Neural crest cell (in vitro differentiated cells): ENCODE results near the gene MYH7B. TPM values are rescaled to one million over a fixed set of nuclear protein-coding genes. Genes with fewer than 3 reads are reported as not detected.

Experiments
- DNase-seq: peaks from one replicate; pipeline ENCODE4 v3.0.0; 2021; ENCODE audit warnings: low read depth, mixed read lengths, low spot score
- H3K27ac Mint-ChIP-seq: one replicate; pipeline ENCODE4 v1.8.0; 2021; ENCODE audit warnings: mild to moderate bottlenecking, mixed read lengths; ENCODE audit not compliant: unreplicated experiment
- H3K27me3 Mint-ChIP-seq: 2 replicates; pipeline ENCODE4 v1.8.0; 2021; ENCODE audit warnings: low read depth, mild to moderate bottlenecking, mixed read lengths
- H3K36me3 Mint-ChIP-seq: 2 replicates; pipeline ENCODE4 v1.8.0; 2021; ENCODE audit warnings: low read depth, mild to moderate bottlenecking, mixed read lengths
- H3K4me1 Mint-ChIP-seq: 2 replicates; pipeline ENCODE4 v1.8.0; 2021; ENCODE audit warnings: mixed read lengths
- H3K4me3 Mint-ChIP-seq: one replicate; pipeline ENCODE4 v1.8.0; 2021; ENCODE audit warnings: mild to moderate bottlenecking, mixed read lengths
- H3K9me3 Mint-ChIP-seq: 2 replicates; pipeline ENCODE4 v1.8.0; 2021; ENCODE audit warnings: mixed read lengths
- CTCF ChIP-seq: fragments of 200-600 bp; sonication (generic); conservative IDR thresholded peaks from 2 replicates; pipeline ENCODE4 v1.5.0; 2021; ENCODE audit warnings: antibody characterized with exemption, mild to moderate bottlenecking
- total RNA-seq: library from RNA; stranded (reverse); gene quantifications from 2 replicates; pipeline ENCODE4 v1.2.1, GENCODE V29; 2021

Gene MYH7B
- total RNA-seq, 1 donor from 2014 or later: 0.77 TPM

DNA sequence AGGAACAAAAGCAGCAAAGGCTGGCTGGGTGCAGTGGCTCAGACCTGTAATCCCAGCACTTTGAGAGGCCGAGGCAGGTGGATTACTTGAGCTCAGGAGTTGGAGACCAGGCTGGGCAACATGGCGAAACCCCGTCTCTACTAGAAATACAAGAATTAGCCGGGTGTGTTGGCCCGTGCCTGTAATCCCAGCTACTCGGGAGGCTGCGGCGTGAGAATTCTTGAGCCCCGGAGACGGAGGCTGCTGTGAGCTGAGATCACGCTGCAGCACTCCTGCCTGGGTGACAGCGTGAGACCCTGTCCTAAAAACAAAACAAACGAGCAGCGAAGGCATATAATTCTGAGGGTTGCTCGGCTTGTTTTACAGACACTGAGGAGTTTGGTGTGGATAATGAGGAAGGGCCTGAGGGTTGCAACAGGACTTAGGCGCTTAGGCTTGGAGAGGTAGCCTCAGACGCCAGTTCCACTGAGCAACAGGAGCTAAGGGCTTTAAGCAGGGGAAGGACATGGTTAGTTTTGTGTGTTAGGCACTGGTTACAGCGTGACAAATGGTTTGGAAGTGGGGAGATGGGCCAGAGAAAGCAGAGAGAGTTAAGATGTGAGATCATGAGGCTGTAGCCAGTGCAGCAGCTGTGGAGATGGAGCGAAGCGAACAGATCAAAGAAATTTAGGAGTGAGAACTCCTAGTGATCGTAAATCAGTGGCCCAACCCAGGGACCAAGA, 1.2 kb downstream of the MYH7B start:
- Mint-ChIP-seq H3K9me3 (no peaks in the 10 kb centered on the region), H3K4me3 (peak overlapping the region; percentile 96), H3K4me1 (peaks cover 33% of the 10 kb centered on the region), H3K27me3 (no peaks in the 10 kb centered on the region), H3K36me3 (no peaks in the 10 kb centered on the region), H3K27ac (no peak overlapping the region)
- no peak for DNase-seq
- no peak for TF ChIP-seq CTCF

DNA sequence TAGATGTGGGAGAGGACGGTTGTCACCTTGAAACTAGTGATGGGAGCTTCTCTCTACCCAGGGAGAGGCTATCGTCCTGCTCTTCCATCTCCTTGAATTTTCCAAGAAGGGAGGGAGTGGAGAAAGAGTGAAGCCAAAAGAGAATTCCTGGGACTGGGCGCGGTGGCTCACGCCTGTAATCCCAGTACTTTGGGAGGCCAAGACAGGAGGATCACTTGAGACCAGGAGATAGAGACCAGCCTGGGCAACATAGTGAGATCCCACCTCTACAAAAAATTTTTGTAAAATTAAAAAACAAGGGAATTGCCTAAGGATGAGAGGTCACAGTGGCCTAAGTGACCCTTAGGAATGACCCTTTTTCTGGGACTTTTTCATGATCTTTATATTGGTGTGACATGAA, 8.8 kb downstream of the MYH7B start:
- no peak for TF ChIP-seq CTCF
- no peaks in the 10 kb centered on the region for H3K36me3 Mint-ChIP-seq
- peaks cover 8% of the 10 kb centered on the region for H3K4me1 Mint-ChIP-seq
- no peaks in the 10 kb centered on the region for H3K9me3 Mint-ChIP-seq
- no peak overlapping the region for H3K27ac Mint-ChIP-seq
- H3K27me3 Mint-ChIP-seq: no peaks in the 10 kb centered on the region
- no peak overlapping the region for H3K4me3 Mint-ChIP-seq
- no peak for DNase-seq

DNA sequence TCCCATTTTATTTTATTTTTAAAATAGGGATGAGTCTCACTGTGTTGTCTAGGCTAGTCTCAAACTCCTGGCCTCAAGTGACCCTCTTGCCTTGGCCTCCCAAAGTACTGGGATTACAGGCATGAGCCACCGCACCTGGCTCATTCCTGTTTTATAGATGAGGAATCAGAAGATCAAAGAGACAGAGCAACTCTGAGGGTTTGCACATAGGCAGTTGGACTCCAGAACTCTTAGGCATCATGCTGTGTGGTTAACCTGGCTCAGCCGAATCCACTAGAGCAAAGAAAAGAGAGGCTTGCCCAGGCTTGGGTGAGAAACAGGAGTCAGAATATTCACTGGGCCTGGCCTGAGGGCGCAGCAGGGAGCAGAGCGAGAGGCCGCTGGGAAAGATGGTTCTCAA, 9.4 kb downstream of the MYH7B start:
- no peak overlapping the region for H3K27ac Mint-ChIP-seq
- TF ChIP-seq CTCF: no peak
- no peaks in the 10 kb centered on the region for H3K9me3 Mint-ChIP-seq
- DNase-seq: no peak
- H3K4me1 Mint-ChIP-seq: peaks cover 8% of the 10 kb centered on the region
- no peaks in the 10 kb centered on the region for H3K27me3 Mint-ChIP-seq
- no peaks in the 10 kb centered on the region for H3K36me3 Mint-ChIP-seq
- H3K4me3 Mint-ChIP-seq: no peak overlapping the region

DNA sequence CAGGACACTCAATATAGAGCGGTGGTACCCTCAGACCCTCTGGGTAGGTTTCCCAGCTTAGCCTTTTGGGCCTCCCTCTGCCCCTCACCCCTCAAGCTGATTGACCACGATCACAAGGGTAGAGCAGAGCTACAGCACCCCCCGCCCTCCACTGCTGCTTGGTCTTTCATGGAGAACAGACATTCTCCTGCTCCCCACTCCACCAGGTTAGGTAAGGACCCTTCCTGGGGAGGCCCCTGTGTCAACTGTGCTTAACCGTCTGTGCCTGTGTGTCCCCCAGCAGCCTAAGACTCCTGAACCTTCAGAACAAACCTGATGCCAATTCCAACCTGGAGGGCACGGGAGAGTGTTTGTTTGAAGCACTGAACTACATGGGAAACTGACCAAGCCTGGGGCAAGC, 11.8 kb downstream of the MYH7B start:
- TF ChIP-seq CTCF: no peak
- no peak overlapping the region for H3K4me3 Mint-ChIP-seq
- no peaks in the 10 kb centered on the region for H3K36me3 Mint-ChIP-seq
- H3K9me3 Mint-ChIP-seq: no peaks in the 10 kb centered on the region
- peaks cover 8% of the 10 kb centered on the region for H3K4me1 Mint-ChIP-seq
- no peaks in the 10 kb centered on the region for H3K27me3 Mint-ChIP-seq
- no peak overlapping the region for H3K27ac Mint-ChIP-seq
- DNase-seq: no peak

- Mint-ChIP-seq H3K36me3 (no peaks in the 10 kb centered on the region), H3K9me3 (no peaks in the 10 kb centered on the region), H3K4me3 (no peak overlapping the region), H3K4me1 (peaks cover 12% of the 10 kb centered on the region), H3K27ac (no peak overlapping the region), H3K27me3 (no peaks in the 10 kb centered on the region)
- no peak for TF ChIP-seq CTCF
- no peak for DNase-seq
Observed at GRCh38 chr20:34968042-34968775, 12.5 kb downstream of the MYH7B start.
